IMR-90 (cell line): ENCODE measurements around the gene LRRC3B. TPM values are rescaled to one million over a fixed set of nuclear protein-coding genes. Genes with fewer than 3 reads are reported as not detected.

Experiments
- ATAC-seq: fragments of 200-7000 bp; cut with Tn5 transposase; 2 replicates; pipeline ENCODE4 v1.9.1; 2020; ENCODE audit warnings: low read depth, mild to moderate bottlenecking, moderate library complexity
- BruUV-seq: library from RNA; stranded (reverse); fragments of 400-500 nt; replicated peaks from 2 replicates; lab custom pipeline; 2021; lab: Mats Ljungman, UMichigan
- CTCF ChIA-PET: fragments of 300-600 bp; formaldehyde crosslinking; extraction: SDS; loops from one replicate; lab custom pipeline; 2021; ENCODE audit warnings: antibody characterized with exemption; lab: Yijun Ruan, JAX
- POLR2A ChIA-PET: fragments of 300-600 bp; sonication (Branson Sonifier 250); formaldehyde crosslinking; loops from one replicate; lab custom pipeline; 2022; ENCODE audit warnings: antibody characterized with exemption; ENCODE audit not compliant: unreplicated experiment; lab: Charles Lee
- DNase-seq: peaks from one replicate; pipeline ENCODE4 v3.0.0; 2013
- H2AFZ ChIP-seq: replicated peaks from 2 replicates; pipeline ENCODE3; 2013; ENCODE audit warnings: low read length, mild to moderate bottlenecking; ENCODE audit not compliant: poor library complexity
- H2AK5ac ChIP-seq: 2 replicates; pipeline ENCODE4 v1.6.1; 2013; ENCODE audit warnings: low read depth, low read length, inconsistent platforms
- H2AK9ac ChIP-seq: replicated peaks from 2 replicates; pipeline ENCODE3; 2013; ENCODE audit warnings: mild to moderate bottlenecking, low read depth, low read length, moderate library complexity; ENCODE audit not compliant: poor library complexity
- H2BK120ac ChIP-seq: 2 replicates; pipeline ENCODE4 v1.6.1; 2013; ENCODE audit warnings: low read depth, low read length, inconsistent platforms
- H2BK15ac ChIP-seq: 3 replicates; pipeline ENCODE4 v1.6.1; 2013; ENCODE audit warnings: low read depth, low read length, inconsistent platforms
- H2BK20ac ChIP-seq: 2 replicates; pipeline ENCODE4 v1.6.1; 2013; ENCODE audit warnings: low read depth, mild to moderate bottlenecking, inconsistent platforms, low read length, moderate library complexity
- H2BK5ac ChIP-seq: 2 replicates; pipeline ENCODE4 v1.6.1; 2013; ENCODE audit warnings: mild to moderate bottlenecking, low read depth, low read length, inconsistent platforms; ENCODE audit not compliant: poor library complexity, severe bottlenecking
- H3K14ac ChIP-seq: replicated peaks from 2 replicates; pipeline ENCODE4 v1.6.1; 2013; ENCODE audit warnings: low read depth, low read length, inconsistent platforms
- H3K18ac ChIP-seq: 2 replicates; pipeline ENCODE4 v1.6.1; 2013; ENCODE audit warnings: low read depth, low read length, control low read depth
- H3K23ac ChIP-seq: 2 replicates; pipeline ENCODE4 v1.6.1; 2013; ENCODE audit warnings: low read depth, low read length, inconsistent platforms
- H3K27ac ChIP-seq: 2 replicates; pipeline ENCODE4 v1.5.1; 2013; ENCODE audit warnings: mild to moderate bottlenecking, control low read depth, low read length; ENCODE audit not compliant: insufficient read depth
- H3K27me3 ChIP-seq: 2 replicates; pipeline ENCODE4 v1.6.1; 2013; ENCODE audit warnings: low read length; ENCODE audit not compliant: control insufficient read depth, insufficient read depth
- H3K36me3 ChIP-seq: 2 replicates; pipeline ENCODE4 v1.6.1; 2013; ENCODE audit warnings: low read length, mixed read lengths; ENCODE audit not compliant: control insufficient read depth, insufficient read depth
- H3K4ac ChIP-seq: 2 replicates; pipeline ENCODE4 v1.6.1; 2013; ENCODE audit warnings: low read depth, low read length, inconsistent platforms
- H3K4me1 ChIP-seq: 2 replicates; pipeline ENCODE4 v1.6.1; 2013; ENCODE audit warnings: low read length, mixed read lengths; ENCODE audit not compliant: control insufficient read depth, insufficient read depth
- H3K4me2 ChIP-seq: 2 replicates; pipeline ENCODE4 v1.6.1; 2013; ENCODE audit warnings: low read depth, mild to moderate bottlenecking, control low read depth, low read length, moderate library complexity
- H3K4me3 ChIP-seq: 2 replicates; pipeline ENCODE4 v1.5.1; 2013; ENCODE audit warnings: low read depth, mild to moderate bottlenecking, control low read depth, low read length, moderate library complexity; ENCODE audit not compliant: insufficient read depth
- H3K56ac ChIP-seq: 2 replicates; pipeline ENCODE4 v1.6.1; 2013; ENCODE audit warnings: low read length, inconsistent platforms; ENCODE audit not compliant: insufficient read depth; ENCODE audit errors: extremely low read depth
- H3K79me1 ChIP-seq, 2 experiments: 2 replicates each; pipeline ENCODE4 v1.6.1; 2013; ENCODE audit warnings: low read length in 2 of 2, inconsistent platforms in 1 of 2, low read depth in 1 of 2
- H3K9ac ChIP-seq: 2 replicates; pipeline ENCODE4 v1.6.1; 2013; ENCODE audit warnings: low read depth, low read length, control low read depth
- H3K9me1 ChIP-seq: 2 replicates; pipeline ENCODE4 v1.6.1; 2013; ENCODE audit warnings: low read length, inconsistent platforms; ENCODE audit not compliant: insufficient read depth
- H3K9me3 ChIP-seq: 2 replicates; pipeline ENCODE4 v1.6.1; 2013; ENCODE audit warnings: low read length; ENCODE audit not compliant: control insufficient read depth, insufficient read depth
- H4K20me1 ChIP-seq: 2 replicates; pipeline ENCODE4 v1.6.1; 2013; ENCODE audit warnings: low read length, inconsistent platforms; ENCODE audit not compliant: insufficient read depth
- H4K5ac ChIP-seq: 2 replicates; pipeline ENCODE4 v1.6.1; 2013; ENCODE audit warnings: mild to moderate bottlenecking, low read depth, low read length, control low read depth
- H4K8ac ChIP-seq, 2 experiments: 2 replicates each; pipeline ENCODE4 v1.6.1; 2013; ENCODE audit warnings: low read depth in 2 of 2, low read length in 2 of 2, control low read depth in 1 of 2, inconsistent platforms in 1 of 2
- H4K91ac ChIP-seq: 2 replicates; pipeline ENCODE4 v1.6.1; 2013; ENCODE audit warnings: low read depth, low read length, inconsistent platforms; ENCODE audit not compliant: insufficient read depth
- CHD1 ChIP-seq: IDR thresholded peaks from 2 replicates; pipeline ENCODE4 v1.6.1; 2012; ENCODE audit warnings: low read depth, low read length, improper control_type of control experiment
- CTCF ChIP-seq: conservative IDR thresholded peaks from 2 replicates; pipeline ENCODE4 v1.5.1; 2012; ENCODE audit warnings: mild to moderate bottlenecking, low read depth, low read length, improper control_type of control experiment
- MAZ ChIP-seq: IDR thresholded peaks from 2 replicates; pipeline ENCODE4 v1.6.1; 2012; ENCODE audit warnings: low read depth, mild to moderate bottlenecking, low read length, improper control_type of control experiment, moderate library complexity, borderline replicate concordance
- POLR2A ChIP-seq: IDR thresholded peaks from 2 replicates; pipeline ENCODE4 v1.6.1; 2012; ENCODE audit warnings: mild to moderate bottlenecking, low read depth, low read length
- WGBS, 2 experiments: methylation state at CpG; one replicate each; pipeline versions ENCODE4 v1.1.5 to v1.1.7; 2013; ENCODE audit warnings: missing lambda C conversion rate in 2 of 2; ENCODE audit not compliant: insufficient read length in 1 of 2; ENCODE audit errors: extremely low coverage in 2 of 2; 5-methylcytosine and 5-hydroxymethylcytosine counted together
- dilution Hi-C: fragments of 300-500 bp; cut with HindIII; formaldehyde crosslinking; loops from one replicate; pipeline ENCODE4 v1.14.3; 2018; ENCODE audit warnings: low sequenced_read_pairs; ENCODE audit not compliant: unreplicated experiment
- in situ Hi-C: fragments of 300-500 bp; cut with MboI; formaldehyde crosslinking; loops from 3 replicates; pipeline ENCODE4 v1.14.3; 2019; ENCODE audit warnings: low sequenced_read_pairs, inconsistent platforms, mixed read lengths
- intact Hi-C: fragments of 100-400 bp; cut with micrococcal nuclease; formaldehyde crosslinking; loops from 2 replicates; pipeline ENCODE4 v1.10.0; 2022
- polyA plus RNA-seq, 3 experiments: library from polyadenylated mRNA; depleted of rRNA; stranded (reverse); fragments of >200 nt; gene quantifications; 2 replicates each; pipeline ENCODE4 v1.2.3, GENCODE V29; 2012; ENCODE audit warnings: low replicate concordance in 1 of 3
- total RNA-seq: library from RNA; depleted of rRNA; stranded (reverse); fragments of >200 nt; gene quantifications from 2 replicates; pipeline ENCODE4 v1.2.3, GENCODE V29; 2012

The LRRC3B gene
- total and polyA plus RNA-seq, 2 of the 4 experiments (the other 2 are of a cell fraction) = not detected

- TF ChIP-seq CTCF (no peak), MAZ (no peak), CHD1 (no peak), POLR2A (no peak)
- CTCF ChIA-PET = no interaction called here
- H3K4ac ChIP-seq = no peak overlapping the region
Observed at GRCh38 chr3:26681632-26682031, 59.1 kb downstream of the LRRC3B start.

More at GRCh38 chr3:26681632-26682031, 59.1 kb downstream of the LRRC3B start:
- Histone ChIP-seq H2AK5ac (no peak overlapping the region), H4K5ac (no peak overlapping the region), H3K14ac (no peak overlapping the region), H3K18ac (no peak overlapping the region), H3K9me1 (no peaks in the 10 kb centered on the region), H3K56ac (no peak overlapping the region), H3K4me3 (no peak overlapping the region), H4K8ac (no peak overlapping the region), H2BK5ac (no peak overlapping the region), H2AK9ac (no peak overlapping the region), H3K79me1 (no peaks in the 10 kb centered on the region), H4K20me1 (no peaks in the 10 kb centered on the region), H3K27ac (no peak overlapping the region), H2BK20ac (no peak overlapping the region), H3K4me2 (no peak overlapping the region), H3K23ac (no peak overlapping the region), H2BK120ac (no peak overlapping the region), H3K36me3 (no peaks in the 10 kb centered on the region), H2AFZ (no peak overlapping the region), H4K91ac (no peak overlapping the region), H3K4me1 (no peaks in the 10 kb centered on the region), H2BK15ac (no peak overlapping the region), H3K9ac (no peak overlapping the region), H3K27me3 (no peaks in the 10 kb centered on the region), H3K9me3 (peaks cover 13% of the 10 kb centered on the region)
- intact Hi-C loops = no loop called here
- POLR2A ChIA-PET = no interaction called here
- ATAC-seq (no peak), DNase-seq (no peak)
- BruUV-seq = no TSS peak
- dilution Hi-C loops = no loop called here
- in situ Hi-C loops = no loop called here
- WGBS, 2 experiments = no CpG with 5 or more reads among the region's 2 CpGs
